Choroid plexus epithelial cell (primary cell): Measurements from ENCODE around the gene EXD3.
"Not testable (repeated sequence)": the region's sequence is repeated elsewhere in the genome, so short reads cannot be mapped to it uniquely, and the experiment has no call there.

Experiments
- DNase-seq: peaks from one replicate; pipeline ENCODE4 v3.0.0-alpha.2; 2010; ENCODE audit warnings: low read depth
- H3K4me3 ChIP-seq: 2 replicates; pipeline ENCODE4 v1.5.1; 2011; ENCODE audit warnings: low read depth, mild to moderate bottlenecking, control low read depth, low read length, moderate library complexity
- CTCF ChIP-seq: conservative IDR thresholded peaks from 2 replicates; pipeline ENCODE4 v1.5.1; 2011; ENCODE audit warnings: low read depth, mild to moderate bottlenecking, control low read depth, inconsistent platforms, low read length, moderate library complexity

EXD3 gene

DNA sequence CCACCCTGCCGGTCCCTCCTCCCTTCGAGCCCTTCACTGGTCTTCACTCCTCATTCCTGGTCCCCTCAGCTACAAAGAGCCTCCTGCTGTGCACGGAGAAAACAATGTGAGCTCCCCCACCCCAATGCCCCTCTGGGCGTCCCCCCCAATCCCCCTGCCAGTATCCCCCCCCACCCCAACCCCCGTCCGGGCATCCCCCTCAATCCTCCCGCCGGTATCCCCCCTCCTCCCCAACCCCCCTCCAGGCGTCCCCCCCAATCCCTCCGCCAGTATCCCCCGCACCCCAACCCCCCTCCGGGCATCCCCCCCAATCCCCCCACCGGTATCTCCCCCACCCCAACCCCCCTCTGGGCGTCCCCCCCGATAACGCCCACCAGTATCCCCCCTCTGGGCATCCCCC, 42.8 kb downstream of the EXD3 start:
- TF ChIP-seq CTCF = no peak
- DNase-seq = no peak

GRCh38 chr9:137379761-137380161, 43.2 kb downstream of the EXD3 start:
- TF ChIP-seq CTCF = no peak
- no peak overlapping the region for H3K4me3 ChIP-seq
- DNase-seq = no peak

More for the DNA sequence above, 42.8 kb downstream of the EXD3 start:
- H3K4me3 ChIP-seq = no peak overlapping the region

DNA sequence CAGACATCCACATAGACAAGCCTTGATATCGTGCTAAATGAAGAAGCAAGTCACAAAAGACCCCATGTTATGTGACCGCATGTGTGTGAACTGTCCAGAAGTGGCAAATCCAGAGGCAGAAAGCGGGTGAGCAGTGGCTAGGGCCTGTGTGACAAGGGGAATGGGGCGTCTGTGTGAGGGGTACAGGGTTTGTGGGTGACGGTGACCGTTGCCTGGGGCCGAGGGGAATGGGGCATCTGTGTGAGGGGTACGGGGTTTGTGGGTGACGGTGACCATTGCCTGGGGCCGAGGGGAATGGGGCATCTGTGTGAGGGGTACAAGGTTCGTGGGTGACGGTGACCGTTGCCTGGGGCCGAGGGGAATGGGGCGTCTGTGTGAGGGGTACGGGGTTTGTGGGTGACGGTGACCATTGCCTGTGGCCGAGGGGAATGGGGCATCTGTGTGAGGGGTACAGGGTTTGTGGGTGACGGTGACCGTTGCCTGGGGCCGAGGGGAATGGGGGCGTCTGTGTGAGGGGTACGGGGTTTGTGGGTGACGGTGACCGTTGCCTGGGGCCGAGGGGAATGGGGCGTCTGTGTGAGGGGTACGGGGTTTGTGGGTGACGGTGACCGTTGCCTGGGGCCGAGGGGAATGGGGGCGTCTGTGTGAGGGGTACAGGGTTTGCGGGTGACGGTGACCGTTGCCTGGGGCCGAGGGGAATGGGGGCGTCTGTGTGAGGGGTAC, 44.1 kb downstream of the EXD3 start:
- not testable (repeated sequence) for DNase-seq, H3K4me3 ChIP-seq

GRCh38 chr9:137376386-137376785, 46.6 kb downstream of the EXD3 start:
- no peak overlapping the region for H3K4me3 ChIP-seq
- no peak for DNase-seq
- no peak for TF ChIP-seq CTCF

DNA sequence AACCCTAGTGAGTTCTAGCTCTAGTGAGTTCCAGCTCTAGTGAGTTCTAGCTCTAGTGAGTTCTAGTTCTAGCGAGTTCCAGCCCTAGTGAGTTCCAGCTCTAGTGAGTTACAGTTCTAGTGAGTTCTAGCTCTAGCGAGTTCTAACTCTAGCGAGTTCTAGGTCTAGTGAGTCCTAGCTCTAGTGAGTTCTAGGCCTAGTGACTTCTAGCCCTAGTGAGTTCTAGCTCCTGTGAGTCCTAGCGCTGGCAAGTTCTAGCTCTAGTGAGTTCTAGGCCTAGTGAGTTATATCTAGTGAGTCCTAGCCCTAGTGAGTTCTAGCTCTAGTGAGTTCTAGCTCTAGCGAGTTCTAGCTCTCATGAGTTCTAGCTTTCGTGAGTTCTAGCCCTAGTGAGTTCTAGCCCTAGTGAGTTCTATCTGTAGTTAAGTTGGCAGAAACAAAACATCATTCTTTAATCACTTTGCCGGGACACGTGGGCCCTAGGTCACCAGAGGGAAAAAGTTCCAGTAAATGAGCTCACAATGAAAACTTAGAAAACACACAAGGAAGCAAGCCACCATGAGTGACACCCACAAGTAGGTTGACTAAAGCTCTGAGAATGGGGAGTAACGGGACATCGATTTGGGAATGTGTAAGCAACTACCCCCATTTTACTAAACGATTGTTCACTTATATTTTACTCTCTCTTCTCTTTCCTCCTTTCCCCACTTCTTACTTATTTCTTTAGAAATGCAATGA, 47.5 kb downstream of the EXD3 start:
- no peak overlapping the region for H3K4me3 ChIP-seq
- no peak for DNase-seq
- no peak for TF ChIP-seq CTCF

GRCh38 chr9:137374131-137374845, 48.7 kb downstream of the EXD3 start:
- no peak overlapping the region for H3K4me3 ChIP-seq

More at GRCh38 chr9:137374131-137374845, 48.7 kb downstream of the EXD3 start:
- no peak for DNase-seq
- TF ChIP-seq CTCF = no peak
